HG02642 (cell line): ENCODE measurements around the gene KLK8.

Experiments
- ATAC-seq: cut with Tn5 transposase; IDR thresholded peaks from one replicate; pipeline ENCODE4 v1.9.1; 2021; ENCODE audit warnings: mild to moderate bottlenecking; ENCODE audit not compliant: unreplicated experiment, poor library complexity

KLK8 gene

GRCh38 chr19:51018745-51019543 lies 17.5 kb upstream of the KLK8 start:
- ATAC-seq, result no peak

GRCh38 chr19:51016798-51017683 lies 15.6 kb upstream of the KLK8 start:
- no peak for ATAC-seq

GRCh38 chr19:51015691-51016267 lies 14.4 kb upstream of the KLK8 start:
- no peak for ATAC-seq

- ATAC-seq, result no peak
These were observed 12.8 kb upstream of the KLK8 start for GRCh38 chr19:51014242-51014641.

GRCh38 chr19:51012661-51013190 lies 11.3 kb upstream of the KLK8 start:
- ATAC-seq, result no peak

GRCh38 chr19:51010066-51010795 lies 8.8 kb upstream of the KLK8 start:
- no peak for ATAC-seq

GRCh38 chr19:51009061-51009891 lies 7.9 kb upstream of the KLK8 start:
- no peak for ATAC-seq

- no peak for ATAC-seq
These were observed 6.1 kb upstream of the KLK8 start for GRCh38 chr19:51007488-51007887.

GRCh38 chr19:51006406-51006805 lies 5.0 kb upstream of the KLK8 start:
- ATAC-seq, result no peak

GRCh38 chr19:51005248-51005647 lies 3.8 kb upstream of the KLK8 start:
- no peak for ATAC-seq

GRCh38 chr19:51003316-51003715 lies 1.9 kb upstream of the KLK8 start:
- no peak for ATAC-seq

GRCh38 chr19:51002542-51003311 lies 1.3 kb upstream of the KLK8 start:
- no peak for ATAC-seq

GRCh38 chr19:51002089-51002532 lies 707 bp upstream of the KLK8 start:
- no peak for ATAC-seq

- no peak for ATAC-seq
These were observed 423 bp downstream of the KLK8 start for GRCh38 chr19:51000981-51001380.

GRCh38 chr19:51000426-51000825 lies 978 bp downstream of the KLK8 start:
- ATAC-seq, result no peak

- ATAC-seq, result no peak
These were observed 2.7 kb downstream of the KLK8 start for GRCh38 chr19:50998686-50999085.

GRCh38 chr19:50998061-50998460 lies 3.3 kb downstream of the KLK8 start:
- no peak for ATAC-seq

- ATAC-seq, result no peak
These were observed 7.3 kb downstream of the KLK8 start for GRCh38 chr19:50994129-50994528.

- ATAC-seq, result no peak
These were observed 8.8 kb downstream of the KLK8 start for GRCh38 chr19:50992666-50993035.
